HepG2 (cell line): ENCODE data around the gene CCDC167. TPM values are rescaled to one million over a fixed set of nuclear protein-coding genes. Genes with fewer than 3 reads are reported as not detected.

Source experiments
- ATAC-seq: fragments of 200-7000 bp; cut with Tn5 transposase; 3 replicates; pipeline ENCODE4 v1.9.1; 2020; ENCODE audit warnings: mild to moderate bottlenecking, moderate library complexity
- BruUV-seq: library from RNA; stranded (reverse); fragments of 400-500 nt; replicated peaks from 2 replicates; lab custom pipeline; 2021; lab: Mats Ljungman, UMichigan
- CTCF ChIA-PET: fragments of 300-600 bp; formaldehyde crosslinking; extraction: SDS; loops from one replicate; lab custom pipeline; 2021; ENCODE audit warnings: low total read pairs, inconsistent platforms, low intra/inter-chr PET ratio; lab: Yijun Ruan, JAX
- POLR2A ChIA-PET: fragments of 350-600 bp; sonication (Branson Sonifier 250); formaldehyde crosslinking; loops from one replicate; lab custom pipeline; 2020; ENCODE audit warnings: antibody characterized with exemption, inconsistent platforms; lab: Yijun Ruan, JAX
- DNase-seq: peaks from one replicate; pipeline ENCODE4 v3.0.0-alpha.2; 2015; ENCODE audit warnings: low spot score
- FAIRE-seq: peaks from 3 replicates; lab custom pipeline; 2011; peaks lifted over from hg19 to GRCh38; lab: Jason Lieb, UNC
- H2AFZ ChIP-seq: one replicate; pipeline ENCODE4 v1.6.1; 2011; ENCODE audit warnings: low read length, inconsistent platforms
- H3K27ac ChIP-seq: fragments of 300-600 bp; 3 replicates; pipeline ENCODE4 v1.8.0; 2011; ENCODE audit warnings: mixed run types, mild to moderate bottlenecking, mixed read lengths, low read length, inconsistent platforms; ENCODE audit not compliant: insufficient read depth; ENCODE audit errors: extremely low read length
- H3K27me3 ChIP-seq, 2 experiments: fragments of 200-600 bp in 1 of 2; 2 replicates in 1 of 2; 3 replicates in 1 of 2; pipeline versions ENCODE4 v1.6.0 to v1.8.0; 2011; ENCODE audit warnings: low read length in 2 of 2, mild to moderate bottlenecking in 2 of 2, moderate library complexity in 2 of 2, inconsistent platforms in 1 of 2; ENCODE audit not compliant: insufficient read depth in 2 of 2, control insufficient read depth in 1 of 2
- H3K36me3 ChIP-seq, 2 experiments: fragments of 200-600 bp in 1 of 2; replicated peaks in 1 of 2; 2 replicates in 1 of 2; 3 replicates in 1 of 2; pipeline versions ENCODE4 v1.5.1 to v1.8.0; 2011; ENCODE audit warnings: low read length in 2 of 2, inconsistent platforms in 1 of 2; ENCODE audit not compliant: insufficient read depth in 2 of 2, control insufficient read depth in 1 of 2
- H3K4me1 ChIP-seq: 2 replicates; pipeline ENCODE4 v1.5.1; 2012; ENCODE audit warnings: low read length, inconsistent platforms; ENCODE audit not compliant: insufficient read depth
- H3K4me2 ChIP-seq: 2 replicates; pipeline ENCODE4 v1.6.0; 2011; ENCODE audit warnings: low read depth, low read length, inconsistent platforms
- H3K4me3 ChIP-seq, 3 experiments: fragments of 200-600 bp in 1 of 3; sonication (generic), shearing (Covaris generic) in 1 of 3; replicated peaks in 1 of 3; 2 replicates each; pipeline ENCODE4 v1.5.1; 2011 to 2016; ENCODE audit warnings: low read length in 3 of 3, inconsistent platforms in 2 of 3, low read depth in 2 of 3, mild to moderate bottlenecking in 2 of 3, control low read depth in 1 of 3, mixed read lengths in 1 of 3; ENCODE audit not compliant: insufficient read depth in 1 of 3
- H3K79me2 ChIP-seq: one replicate; pipeline ENCODE4 v1.6.1; 2011; ENCODE audit warnings: low read length, inconsistent platforms; ENCODE audit not compliant: insufficient read depth
- H3K9ac ChIP-seq: 2 replicates; pipeline ENCODE4 v1.6.0; 2011; ENCODE audit warnings: mild to moderate bottlenecking, low read depth, low read length, inconsistent platforms; ENCODE audit not compliant: insufficient read depth
- H3K9me3 ChIP-seq: 2 replicates; pipeline ENCODE4 v1.5.1; 2012; ENCODE audit warnings: mild to moderate bottlenecking, low read length
- H4K20me1 ChIP-seq: 2 replicates; pipeline ENCODE4 v1.6.0; 2011; ENCODE audit warnings: inconsistent platforms, mild to moderate bottlenecking, low read length, moderate library complexity; ENCODE audit not compliant: insufficient read depth
- CEBPB ChIP-seq: IDR thresholded peaks from 2 replicates; pipeline ENCODE4 v1.6.1; 2011; ENCODE audit warnings: low read depth, low read length, improper control_type of control experiment, borderline replicate concordance
- CEBPG ChIP-seq: IDR thresholded peaks from 2 replicates; pipeline ENCODE4 v1.6.1; 2016
- FOXJ3 ChIP-seq: sonication (generic); formaldehyde crosslinking; IDR thresholded peaks from 2 replicates; pipeline ENCODE4 v1.4.0; 2020; ENCODE audit warnings: missing genetic modification reagents, mild to moderate bottlenecking, borderline replicate concordance
- JARID2 ChIP-seq: sonication (generic); formaldehyde crosslinking; IDR thresholded peaks from 2 replicates; pipeline ENCODE4 v1.8.1; 2023; ENCODE audit warnings: missing genetic modification reagents, inconsistent platforms; ENCODE audit not compliant: insufficient replicate concordance
- KDM4B ChIP-seq: sonication (generic); formaldehyde crosslinking; IDR thresholded peaks from 2 replicates; pipeline ENCODE4 v1.4.0; 2020; ENCODE audit warnings: missing genetic modification reagents
- MIER3 ChIP-seq: IDR thresholded peaks from 2 replicates; pipeline ENCODE4 v1.6.1; 2016; ENCODE audit warnings: missing compliant biosample characterization, borderline replicate concordance
- MYC ChIP-seq: sonication (generic); formaldehyde crosslinking; IDR thresholded peaks from 2 replicates; pipeline ENCODE4 v1.9.0; 2021; ENCODE audit warnings: missing genetic modification reagents, borderline replicate concordance
- NCOA2 ChIP-seq: sonication (generic); formaldehyde crosslinking; IDR thresholded peaks from 2 replicates; pipeline ENCODE4 v1.8.0; 2022; ENCODE audit warnings: inconsistent platforms
- XRCC5 ChIP-seq: fragments of 200-400 bp; formaldehyde crosslinking; optimal IDR thresholded peaks from 2 replicates; pipeline ENCODE3; 2017; ENCODE audit warnings: mild to moderate bottlenecking, low read length
- ZNF253 ChIP-seq: sonication (generic); formaldehyde crosslinking; IDR thresholded peaks from 2 replicates; pipeline ENCODE4 v1.8.0; 2022; ENCODE audit warnings: mild to moderate bottlenecking, missing genetic modification reagents, borderline replicate concordance
- WGBS: methylation state at CpG from one replicate; pipeline ENCODE4 v1.1.6; 2017; ENCODE audit warnings: low lambda C conversion rate; 5-methylcytosine and 5-hydroxymethylcytosine counted together
- in situ Hi-C: cut with HindIII; loops from 2 replicates; pipeline ENCODE4 v1.10.0; 2017; ENCODE audit warnings: low pct_unique_long_range_greater_than_20kb; ENCODE audit not compliant: extremely low pct_ligation_motif_present
- intact Hi-C: fragments of 100-400 bp; cut with micrococcal nuclease; formaldehyde crosslinking; loops from one replicate; pipeline ENCODE4 v1.10.0; 2022; ENCODE audit not compliant: unreplicated experiment
- polyA plus RNA-seq, 8 experiments: library from polyadenylated mRNA; depleted of rRNA in 3 of 8; stranded (reverse) in 7 of 8; unstranded in 1 of 8; fragments of >200 nt; fragmentation: Illumina TruSeq in 4 of 8; extraction: Trizol in 4 of 8; gene quantifications; 2 replicates each; pipeline versions ENCODE4 v1.2.1 to v1.2.3, GENCODE V29; 2011 to 2016; ENCODE audit warnings: low read depth in 4 of 8, missing spikeins in 1 of 8, mixed read lengths in 1 of 8; ENCODE audit not compliant: insufficient read depth in 1 of 8
- total RNA-seq, 5 experiments: library from RNA; depleted of rRNA; stranded (reverse); fragments of >200 nt; fragmentation: Illumina TruSeq; extraction: Trizol; gene quantifications; 2 replicates each; pipeline ENCODE4 v1.2.3, GENCODE V29; 2016; ENCODE audit warnings: low read depth in 1 of 5
- TF ChIP-seq, protein P1 (sequence below): sonication (generic); formaldehyde crosslinking; IDR thresholded peaks from 2 replicates; pipeline ENCODE4 v1.8.0; 2022; ENCODE audit warnings: missing genetic modification reagents, mild to moderate bottlenecking, inconsistent platforms, borderline replicate concordance

The CCDC167 gene
- total and polyA plus RNA-seq, 2 of the 13 experiments (the other 11 are each of a cell fraction or from before 2014, with no cell fraction given): 48.4 to 66.8 TPM

DNA sequence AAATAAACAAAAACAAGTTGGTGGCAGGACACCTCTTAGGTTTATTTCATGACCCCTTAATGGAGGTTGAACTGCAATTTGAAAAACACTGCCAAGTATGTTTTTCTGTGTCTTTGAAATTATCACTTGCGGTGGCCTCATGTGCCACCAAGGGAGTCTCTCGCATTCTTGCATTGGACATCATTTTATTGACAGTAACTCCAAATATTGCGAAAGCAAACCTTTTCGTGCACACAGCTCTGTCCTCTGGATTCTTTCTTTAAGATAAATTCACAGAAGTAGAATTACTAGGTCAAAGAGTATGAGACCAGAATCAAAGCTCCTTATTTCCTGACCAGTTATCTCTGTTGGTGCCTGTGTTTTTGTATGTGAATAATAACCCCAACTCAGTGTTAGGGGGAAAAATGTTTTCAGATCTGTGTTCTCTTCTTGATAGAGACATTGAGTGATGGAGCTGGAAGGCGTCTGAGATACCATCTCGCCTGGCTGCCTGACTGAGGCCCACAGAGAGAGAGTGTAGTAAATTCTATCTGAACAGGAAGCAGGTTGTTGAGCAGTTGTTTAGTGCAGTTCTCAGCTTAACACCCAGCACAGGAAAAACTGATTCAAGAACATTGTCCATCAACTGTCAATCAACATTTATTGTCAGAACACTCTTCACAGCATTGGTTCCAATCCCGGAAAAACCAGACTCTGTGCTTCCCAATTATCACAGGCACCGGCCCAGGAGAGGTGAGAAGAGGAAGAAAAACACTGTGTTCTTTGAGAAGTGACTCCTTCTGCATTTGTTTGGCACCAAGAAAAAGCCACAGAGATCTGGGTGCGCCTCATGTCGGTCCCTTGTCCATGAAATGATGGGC lies 2.2 kb upstream of the CCDC167 start:
- 45% methylated on average over 10 of the region's 10 CpGs for WGBS

More for the DNA sequence above, 2.2 kb upstream of the CCDC167 start:
- Histone ChIP-seq H3K36me3 (no peaks in the 10 kb centered on the region), H3K4me3 (no peak overlapping the region), H3K4me1 (peaks cover 36% of the 10 kb centered on the region), H3K9me3 (no peaks in the 10 kb centered on the region), H3K79me2 (peaks cover 5% of the 10 kb centered on the region), H3K27ac (no peak overlapping the region), H3K27me3 (peaks cover 0 to 3% of the 10 kb centered on the region in 2 experiments; a peak in 1 of 5 replicates), H3K4me2 (no peak overlapping the region), H2AFZ (no peak overlapping the region), H3K9ac (no peak overlapping the region), H4K20me1 (no peaks in the 10 kb centered on the region)
- no TSS peak for BruUV-seq
- TF ChIP-seq ZNF253: no peak
- TF ChIP-seq KDM4B (CRISPR knock-in tag): no peak
- TF ChIP-seq MYC (CRISPR knock-in tag): no peak
- no peak for TF ChIP-seq JARID2 (CRISPR knock-in tag)
- TF ChIP-seq MIER3: no peak
- no peak for TF ChIP-seq FOXJ3 (CRISPR knock-in tag)
- no peak for TF ChIP-seq XRCC5
- TF ChIP-seq CEBPG (CRISPR knock-in tag): peak; percentile 63
- TF ChIP-seq CEBPB: peak; percentile 77
- TF ChIP-seq, protein P1, sequence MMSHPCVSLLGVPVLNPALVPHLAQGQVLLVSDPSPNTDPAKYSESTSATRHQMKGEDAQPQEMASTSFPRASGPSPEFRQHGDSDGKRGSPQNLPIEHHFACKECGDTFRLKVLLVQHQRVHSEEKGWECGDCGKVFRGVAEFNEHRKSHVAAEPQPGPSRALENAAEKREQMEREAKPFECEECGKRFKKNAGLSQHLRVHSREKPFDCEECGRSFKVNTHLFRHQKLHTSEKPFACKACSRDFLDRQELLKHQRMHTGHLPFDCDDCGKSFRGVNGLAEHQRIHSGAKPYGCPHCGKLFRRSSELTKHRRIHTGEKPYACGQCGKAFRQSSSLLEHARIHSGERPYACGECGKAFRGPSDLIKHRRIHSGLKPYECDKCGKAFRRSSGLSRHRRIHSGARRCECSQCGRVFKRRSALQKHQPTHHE: no peak
- TF ChIP-seq NCOA2 (CRISPR knock-in tag): no peak
- POLR2A ChIA-PET: no interaction called here
- FAIRE-seq (no peak), DNase-seq (no peak), ATAC-seq (no peak)
- CTCF ChIA-PET: no interaction called here
- intact Hi-C loops: no loop called here
- in situ Hi-C loops: no loop called here
